ENCODE data around the gene GLI3.

Gene GLI3

GRCh38 chr7:42269161-42269560 lies 32.2 kb upstream of the GLI3 start:
- TF ChIP-seq CTCF (conservative IDR thresholded peaks at IDR 0.05; ENCODE audit: low read depth, low read length) = no peak

GRCh38 chr7:42264702-42265101 lies 27.7 kb upstream of the GLI3 start:
- no peak for DNase-seq (ENCODE audit: low read depth)
- no peak overlapping the region for H3K4me3 ChIP-seq (ENCODE audit: low read depth, low read length)
- no peak for TF ChIP-seq CTCF (conservative IDR thresholded peaks at IDR 0.05; ENCODE audit: low read depth, low read length)

More at GRCh38 chr7:42269161-42269560, 32.2 kb upstream of the GLI3 start:
- no peak overlapping the region for H3K4me3 ChIP-seq (ENCODE audit: low read depth, low read length)
- DNase-seq (ENCODE audit: low read depth) = no peak

- no peak overlapping the region for H3K4me3 ChIP-seq (ENCODE audit: low read depth, low read length)
- no peak for DNase-seq (ENCODE audit: low read depth)
- no peak for TF ChIP-seq CTCF (conservative IDR thresholded peaks at IDR 0.05; ENCODE audit: low read depth, low read length)
Observed at GRCh38 chr7:42263971-42264370, 27.0 kb upstream of the GLI3 start.

- no peak overlapping the region for H3K4me3 ChIP-seq (ENCODE audit: low read depth, low read length)
Observed at GRCh38 chr7:42262964-42263363, 26.0 kb upstream of the GLI3 start.

GRCh38 chr7:42254217-42254616 lies 17.2 kb upstream of the GLI3 start:
- H3K4me3 ChIP-seq (ENCODE audit: low read depth, low read length) = no peak overlapping the region
- DNase-seq (ENCODE audit: low read depth) = peak; percentile 63
- no peak for TF ChIP-seq CTCF (conservative IDR thresholded peaks at IDR 0.05; ENCODE audit: low read depth, low read length)

More at GRCh38 chr7:42262964-42263363, 26.0 kb upstream of the GLI3 start:
- DNase-seq (ENCODE audit: low read depth) = no peak
- TF ChIP-seq CTCF (conservative IDR thresholded peaks at IDR 0.05; ENCODE audit: low read depth, low read length) = no peak

- no peak for TF ChIP-seq CTCF (conservative IDR thresholded peaks at IDR 0.05; ENCODE audit: low read depth, low read length)
- H3K4me3 ChIP-seq (ENCODE audit: low read depth, low read length) = no peak overlapping the region
- no peak for DNase-seq (ENCODE audit: low read depth)
Observed at GRCh38 chr7:42253316-42253715, 16.3 kb upstream of the GLI3 start.

GRCh38 chr7:42250411-42250810 lies 13.4 kb upstream of the GLI3 start:
- no peak for TF ChIP-seq CTCF (conservative IDR thresholded peaks at IDR 0.05; ENCODE audit: low read depth, low read length)
- H3K4me3 ChIP-seq (ENCODE audit: low read depth, low read length) = no peak overlapping the region
- no peak for DNase-seq (ENCODE audit: low read depth)

All from choroid plexus epithelial cell (primary cell).